DMS 273 (cell line): ENCODE results near the gene DPP6.
"Not testable (repeated sequence)": the region's sequence is repeated elsewhere in the genome, so short reads cannot be mapped to it uniquely, and the experiment has no call there.

Experiments used
- DNase-seq: peaks from one replicate; lab custom pipeline; 2025; ENCODE audit not compliant: unreplicated experiment; lab: John Stamatoyannopoulos, UW

DPP6 gene

DNA sequence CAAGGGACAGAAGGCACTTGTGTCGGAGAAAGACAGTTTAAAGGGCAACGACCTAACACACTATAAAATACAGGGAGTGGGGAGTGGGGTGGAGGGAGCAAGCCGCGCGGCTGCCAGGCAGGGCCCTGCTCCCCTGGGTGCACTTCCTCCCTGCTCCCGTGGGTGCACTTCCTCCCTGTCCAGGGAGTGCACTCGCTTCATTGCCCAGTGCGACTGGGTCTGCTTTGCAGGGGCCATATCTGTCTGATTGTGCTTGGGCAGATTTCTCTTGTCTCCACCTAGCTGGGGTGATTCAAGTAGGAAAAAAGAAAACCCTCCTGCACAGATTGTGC lies 94.5 kb downstream of the DPP6 start:
- DNase-seq = not testable (repeated sequence)

DNA sequence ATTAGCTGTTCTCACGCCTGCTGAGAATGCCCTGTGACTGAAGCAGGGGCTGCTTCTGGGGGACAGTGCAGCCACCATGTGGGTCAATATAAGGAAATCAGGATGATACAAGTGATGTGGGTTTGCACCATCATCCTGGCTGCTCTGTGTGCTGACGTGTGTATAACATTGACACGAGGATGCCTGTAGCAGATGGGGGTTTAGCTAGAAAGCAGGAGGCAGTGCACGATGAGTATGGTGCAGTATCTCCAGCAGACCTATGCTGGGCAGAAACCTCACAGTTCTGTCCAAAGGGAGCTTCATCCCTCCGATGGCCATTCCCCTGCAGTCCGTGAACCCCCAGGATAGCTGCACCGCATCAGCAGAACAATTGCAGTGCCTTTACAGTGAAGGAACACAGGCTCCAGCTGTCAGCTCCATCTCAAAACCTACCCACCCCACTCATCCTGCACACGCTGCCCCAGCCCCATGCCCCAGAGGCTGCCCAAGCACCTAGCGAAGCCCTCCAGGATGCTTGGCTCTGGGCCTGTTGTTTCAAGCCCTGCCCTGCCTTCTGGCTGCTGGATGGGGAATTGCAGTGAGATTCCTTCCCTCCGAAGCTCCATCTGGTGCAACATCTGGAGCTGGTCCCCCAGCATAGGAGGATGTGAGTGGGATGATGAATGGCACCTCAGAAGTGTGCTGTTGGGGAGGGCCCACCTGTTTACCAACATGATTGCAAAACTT lies 96.8 kb downstream of the DPP6 start:
- DNase-seq = not testable (repeated sequence)

DNA sequence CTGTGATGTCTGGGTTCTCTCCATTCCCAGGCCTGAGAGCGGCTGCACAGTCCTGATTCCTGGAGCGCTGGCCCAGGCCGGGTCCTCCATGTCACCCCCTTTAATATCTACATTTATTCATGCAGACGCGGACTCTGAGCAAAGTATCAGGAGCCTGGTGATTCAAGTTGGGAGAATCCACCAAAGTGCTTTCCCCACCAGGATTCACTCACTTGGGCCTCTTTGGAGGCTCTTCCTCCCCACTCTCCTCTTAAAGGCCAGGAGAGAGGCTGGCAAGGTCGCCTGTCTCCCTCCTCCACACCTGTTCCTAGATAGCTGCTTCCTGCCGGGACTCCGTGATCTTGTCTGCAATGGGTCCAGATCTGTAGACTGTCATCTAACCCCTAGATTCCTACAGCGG lies 98.5 kb downstream of the DPP6 start:
- DNase-seq = not testable (repeated sequence)

DNA sequence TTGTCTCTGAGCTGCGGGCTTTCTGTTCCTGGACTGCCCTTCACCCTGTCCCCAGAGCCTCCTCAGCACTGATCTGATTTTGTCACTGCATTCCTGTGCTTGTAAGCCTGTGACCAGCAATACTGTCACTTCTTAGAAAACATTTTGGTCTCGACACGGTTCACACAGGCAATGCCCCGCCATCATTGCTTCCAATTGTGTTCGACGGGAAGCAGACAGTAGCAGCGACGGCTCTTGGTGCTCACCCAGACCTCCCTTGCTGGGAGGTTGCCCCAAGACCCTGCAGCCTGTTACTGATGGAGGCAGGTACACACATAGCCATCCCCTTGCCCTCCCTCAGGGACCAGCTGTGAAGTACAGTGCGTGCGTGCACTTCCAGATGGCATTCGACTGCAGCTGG lies 99.1 kb downstream of the DPP6 start:
- DNase-seq = not testable (repeated sequence)

DNA sequence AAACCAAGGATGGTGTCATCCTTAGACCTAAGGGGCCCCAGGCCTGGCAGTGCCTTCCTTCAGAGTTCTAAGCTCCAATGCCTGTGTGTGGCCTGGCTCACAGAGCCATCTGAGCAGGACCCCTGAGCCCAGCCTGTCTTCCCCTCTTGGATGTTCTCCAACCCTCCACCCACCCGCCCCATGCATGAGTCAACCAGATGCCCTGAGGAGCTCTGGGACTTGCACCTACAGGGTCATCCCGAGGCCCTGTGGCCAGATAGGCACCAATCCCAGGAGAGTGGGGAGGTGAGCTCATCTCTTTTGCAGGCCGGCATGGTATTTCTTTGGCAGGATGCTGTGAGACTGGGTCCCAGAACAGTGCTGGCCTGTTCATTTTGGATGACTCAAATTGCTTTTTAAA lies 103.7 kb downstream of the DPP6 start:
- DNase-seq = not testable (repeated sequence)

DNA sequence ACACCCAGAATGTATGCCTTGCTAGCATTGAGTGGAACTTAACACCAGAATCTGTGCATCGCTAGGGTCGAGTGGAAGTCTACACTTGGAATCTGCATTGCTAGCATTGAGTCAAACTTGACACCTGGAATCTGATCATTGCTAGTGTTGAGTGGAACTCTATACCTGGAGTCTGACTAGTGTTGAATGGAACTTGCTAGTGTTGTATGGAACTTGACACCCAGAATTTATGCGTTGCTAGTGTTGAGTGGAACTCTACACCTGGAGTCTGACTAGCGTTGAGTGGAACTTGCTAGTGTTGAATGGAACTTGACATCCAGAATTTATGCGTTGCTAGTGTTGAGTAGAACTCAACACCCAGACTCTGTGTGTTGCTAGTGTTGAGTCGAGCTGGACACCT lies 110.7 kb downstream of the DPP6 start:
- DNase-seq = not testable (repeated sequence)

DNA sequence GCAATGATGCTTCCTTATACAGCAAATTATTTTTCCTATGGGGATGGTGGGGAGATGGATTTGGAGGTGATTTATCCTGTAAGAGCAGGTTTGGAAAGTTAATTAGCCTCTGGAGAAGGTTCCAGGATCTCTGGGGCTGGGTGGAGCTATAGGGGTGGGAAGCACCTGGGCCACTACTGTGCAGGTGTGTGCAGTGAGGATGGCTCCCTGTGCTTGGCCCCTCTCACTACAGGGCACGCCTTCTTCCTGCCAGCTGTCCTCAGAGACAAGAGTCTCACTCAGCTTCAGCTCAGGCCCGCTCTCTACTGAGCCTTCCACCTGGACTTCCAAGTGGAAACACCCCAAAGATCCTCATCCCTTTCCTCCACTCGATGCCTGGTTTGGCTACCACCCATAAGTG lies 111.4 kb downstream of the DPP6 start:
- not testable (repeated sequence) for DNase-seq

DNA sequence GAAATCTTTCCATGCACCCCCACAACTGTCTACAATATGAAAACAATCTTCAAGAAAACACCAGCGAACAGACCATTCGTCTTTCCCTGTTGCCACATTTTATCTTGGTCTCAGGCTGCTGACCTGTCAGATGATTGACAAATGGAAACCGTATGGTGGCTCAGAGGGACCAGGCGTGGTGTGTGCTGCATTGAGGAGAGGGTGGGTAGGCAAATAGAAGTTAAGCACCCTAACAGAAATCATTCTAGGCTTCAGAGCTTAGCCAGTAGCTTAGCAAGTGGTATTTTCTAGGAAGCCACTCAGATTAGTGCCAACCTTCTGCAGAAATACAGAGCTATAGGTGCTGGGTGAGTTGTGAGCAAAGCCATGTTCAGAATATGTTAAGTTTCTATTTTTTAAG lies 114.9 kb downstream of the DPP6 start:
- no peak for DNase-seq

DNA sequence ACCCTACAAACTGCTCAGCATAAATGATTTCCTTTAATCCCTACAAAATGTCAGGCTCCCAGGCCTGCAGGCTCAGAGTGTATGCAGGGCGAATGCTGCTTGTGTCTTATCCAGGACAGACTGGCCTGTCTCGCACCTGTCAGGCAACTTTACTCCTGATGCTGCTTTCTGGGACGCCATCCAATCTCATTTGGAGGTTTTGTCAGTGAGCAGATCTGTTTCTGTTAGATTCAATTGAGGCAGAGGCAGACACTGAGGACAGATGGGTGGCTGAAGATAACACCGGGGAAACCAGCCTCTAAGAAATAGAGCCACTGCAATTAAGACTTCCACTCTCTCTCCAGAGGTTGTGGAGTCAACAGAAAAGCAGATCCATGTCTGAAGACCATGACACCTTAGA lies 115.6 kb downstream of the DPP6 start:
- DNase-seq = no peak

DNA sequence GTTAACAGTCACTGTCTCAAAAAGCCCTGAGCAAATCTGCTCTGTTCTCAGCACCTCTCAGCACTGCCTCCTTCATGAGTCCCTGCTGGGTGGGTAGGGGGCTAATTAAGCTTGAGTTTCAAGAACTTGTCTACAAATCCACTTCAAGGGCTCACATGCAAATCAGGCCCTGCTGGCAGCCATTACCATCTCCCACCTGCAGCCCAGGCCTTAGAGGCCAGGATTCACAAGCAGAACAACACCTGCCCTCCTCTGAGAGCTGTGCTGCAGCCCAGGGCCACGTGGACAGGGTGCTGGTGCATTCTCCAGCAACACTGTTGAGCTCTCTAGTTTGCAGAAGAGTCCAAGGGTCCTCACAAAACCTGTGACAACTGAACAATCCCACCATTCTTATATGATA lies 119.2 kb downstream of the DPP6 start:
- DNase-seq = no peak

DNA sequence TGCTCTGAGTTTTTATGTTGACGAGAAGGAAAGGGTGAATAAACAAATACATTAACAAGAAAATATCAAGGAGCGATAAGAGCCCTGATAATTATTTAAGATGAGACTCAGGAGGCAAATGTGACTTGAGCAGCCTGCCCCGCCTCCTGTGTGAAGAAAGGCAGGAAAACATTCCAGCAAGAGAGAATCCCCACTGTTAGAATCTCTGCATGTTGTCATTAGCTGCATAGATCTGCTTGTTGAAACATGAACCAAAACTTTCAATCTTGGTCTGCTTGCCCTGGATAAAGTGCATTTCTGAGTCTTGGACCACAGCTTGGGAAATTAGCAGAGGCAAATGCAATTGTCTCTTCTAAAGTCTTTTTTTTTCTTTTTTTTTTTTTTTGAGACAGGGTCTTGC lies 120.0 kb downstream of the DPP6 start:
- DNase-seq = no peak

DNA sequence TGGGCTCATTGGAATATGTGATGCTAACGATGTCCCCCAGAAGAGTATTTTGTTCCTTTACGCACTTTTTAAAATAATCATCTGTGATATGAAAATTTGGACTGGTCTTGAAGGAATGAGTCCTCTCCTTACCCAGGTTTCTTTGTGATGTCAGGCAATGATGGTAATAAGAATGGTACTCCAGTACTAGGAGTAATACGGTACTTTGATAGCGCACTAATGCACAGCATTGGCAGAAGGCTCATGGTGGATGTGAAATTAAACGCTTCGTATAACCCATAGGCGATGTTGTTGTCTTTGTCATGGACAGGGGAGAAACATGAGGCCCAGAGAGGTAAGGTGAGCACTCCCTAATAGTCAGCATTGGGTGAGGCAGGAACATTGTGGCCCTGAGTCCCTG lies 125.4 kb downstream of the DPP6 start:
- DNase-seq = no peak

DNA sequence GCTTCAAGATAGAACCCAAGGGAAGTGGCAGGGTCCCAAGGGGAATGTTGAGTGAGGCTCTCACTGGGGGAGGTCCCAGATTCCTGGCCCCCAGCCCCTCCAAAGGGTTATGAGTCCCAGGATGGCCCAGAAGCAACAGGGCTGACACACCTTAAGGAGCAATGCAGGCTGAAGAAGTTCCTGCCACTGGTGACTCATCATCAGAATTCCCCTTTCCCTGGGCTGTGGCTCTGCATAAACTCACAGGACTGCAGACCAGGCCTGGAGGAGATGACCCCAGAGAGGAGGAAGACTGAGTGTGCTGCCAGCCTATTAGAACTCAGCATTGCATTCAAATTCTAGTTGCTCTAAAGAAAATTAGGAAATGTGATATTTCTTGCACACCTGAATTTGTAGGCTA lies 126.7 kb downstream of the DPP6 start:
- DNase-seq = no peak

DNA sequence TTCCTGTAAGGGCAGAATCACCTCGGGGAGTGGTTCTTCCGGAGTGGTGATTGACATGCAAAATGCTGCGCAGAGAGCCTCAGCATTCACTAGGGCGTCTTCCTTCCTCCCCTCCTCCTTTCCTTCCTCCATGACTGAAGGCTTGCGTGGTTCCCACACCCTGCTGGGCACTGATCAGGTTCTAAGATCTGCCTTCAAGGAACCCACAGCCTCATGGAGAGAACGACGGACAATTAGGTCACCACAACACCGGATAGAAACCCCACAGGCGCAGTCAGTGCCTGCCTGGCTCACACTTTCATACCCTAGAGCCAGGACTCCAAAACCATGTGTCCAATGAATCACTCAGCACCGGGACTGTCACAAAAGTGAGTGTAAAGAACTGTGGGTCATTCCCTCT lies 131.3 kb downstream of the DPP6 start:
- DNase-seq = no peak

DNA sequence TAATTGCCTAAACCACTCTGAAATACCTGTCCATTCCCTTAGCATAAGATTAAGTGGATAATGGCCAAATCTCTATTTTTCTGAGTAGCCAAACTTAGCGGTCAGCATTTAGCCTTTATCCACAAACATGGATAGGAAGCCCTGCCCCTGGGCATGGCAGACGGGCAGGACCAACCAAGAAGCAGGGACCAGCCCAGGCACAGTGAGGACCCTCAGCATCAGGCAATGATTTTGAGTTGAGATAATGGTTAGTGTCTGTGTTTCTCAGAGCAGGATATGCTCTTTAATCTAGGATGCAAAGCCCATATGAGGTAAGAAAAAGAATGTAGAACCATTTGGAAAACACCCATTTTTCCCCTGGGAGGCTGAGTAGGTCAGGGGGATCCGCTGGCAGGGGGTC lies 131.7 kb downstream of the DPP6 start:
- no peak for DNase-seq

DNA sequence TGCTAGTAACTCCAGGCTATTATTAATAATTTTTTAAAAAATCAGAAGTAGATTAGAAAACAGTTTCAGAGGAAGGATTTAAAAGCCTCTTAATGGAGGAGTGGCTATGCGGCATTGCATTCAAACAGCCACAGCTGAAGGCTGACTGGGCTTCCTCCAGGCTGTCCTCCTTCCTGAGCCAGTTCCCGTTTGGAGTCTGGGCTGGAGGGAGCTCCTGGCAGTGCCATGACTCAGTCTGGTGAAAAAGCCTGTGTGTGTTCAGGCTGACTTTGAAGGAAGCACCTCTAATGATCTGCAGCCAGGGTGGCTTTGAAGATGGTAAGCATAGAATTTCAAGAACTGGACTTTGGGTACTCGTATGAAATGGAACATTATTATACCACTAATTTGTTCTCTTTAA lies 134.6 kb downstream of the DPP6 start:
- DNase-seq = no peak

DNA sequence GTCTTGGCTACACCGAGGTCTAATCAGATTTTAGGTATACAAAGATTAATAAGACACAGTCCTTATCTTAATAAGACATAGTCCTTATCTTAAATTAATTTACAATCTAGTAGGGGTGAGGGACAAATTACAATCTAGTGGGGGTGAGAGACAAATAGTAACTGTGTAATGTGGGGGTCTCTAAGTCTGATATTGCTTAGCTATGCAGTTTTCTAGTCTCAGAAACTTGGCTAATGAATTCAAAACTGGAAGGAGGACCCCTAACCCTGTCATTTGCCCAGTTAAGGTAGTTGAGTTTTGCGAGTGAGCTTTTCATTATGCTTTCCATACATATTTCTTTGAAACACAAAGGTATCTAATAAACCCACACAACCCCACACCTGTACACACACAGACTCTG lies 136.1 kb downstream of the DPP6 start:
- no peak for DNase-seq

DNA sequence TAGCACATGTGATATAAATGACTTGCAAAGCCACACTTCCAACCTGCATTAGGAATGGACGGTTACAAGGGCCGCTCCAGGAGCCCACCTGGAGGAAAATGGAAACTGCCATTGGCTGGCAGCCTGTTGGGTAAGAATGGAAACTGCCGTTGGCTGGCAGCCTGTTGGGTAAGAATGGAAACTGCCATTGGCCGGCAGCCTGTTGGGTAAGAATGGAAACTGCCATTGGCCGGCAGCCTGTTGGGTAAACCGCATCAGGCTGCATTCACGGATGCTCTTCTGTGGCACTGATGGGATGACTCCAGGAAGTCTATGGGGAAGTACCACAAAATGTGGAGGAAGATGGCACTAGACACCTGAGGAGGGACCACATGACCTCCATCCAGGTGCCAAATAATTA lies 143.1 kb downstream of the DPP6 start:
- DNase-seq = no peak

DNA sequence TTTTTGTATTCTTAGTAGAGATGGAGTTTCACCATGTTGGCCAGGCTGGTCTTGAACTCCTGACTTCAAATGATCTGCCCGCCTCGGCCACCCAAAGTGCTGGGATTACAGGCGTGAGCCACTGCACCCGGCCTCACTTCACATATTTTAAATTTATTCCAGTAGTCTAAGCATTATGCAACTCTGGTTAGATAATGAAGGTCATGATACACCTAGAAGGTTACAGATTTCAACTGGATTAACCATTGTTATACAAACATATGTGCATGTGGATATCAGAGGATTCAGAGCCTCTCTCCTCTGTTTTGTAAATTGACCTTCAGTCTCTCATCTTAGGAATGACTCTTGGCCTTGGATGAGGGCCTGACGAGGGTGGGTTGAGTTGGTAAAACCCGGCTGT lies 146.3 kb downstream of the DPP6 start:
- no peak for DNase-seq

DNA sequence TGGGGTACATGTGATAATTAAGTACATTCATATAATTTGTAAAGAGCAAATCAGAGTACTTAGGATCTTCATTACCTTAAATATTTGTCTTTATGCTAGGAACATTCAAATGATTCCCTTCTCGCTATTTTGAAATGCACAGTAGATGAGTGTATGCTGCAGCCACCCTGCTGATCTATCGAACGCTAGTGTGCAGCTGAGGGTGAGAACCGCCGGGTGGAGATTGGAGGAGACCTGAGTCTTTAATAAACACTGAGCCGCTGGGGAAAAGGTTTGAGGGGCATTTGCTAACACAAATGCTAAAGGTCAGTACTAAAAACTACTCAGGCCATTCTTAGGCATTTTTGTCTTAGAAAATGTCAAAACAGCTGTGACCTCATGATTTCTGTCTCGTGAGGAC lies 148.0 kb downstream of the DPP6 start:
- DNase-seq = no peak

DNA sequence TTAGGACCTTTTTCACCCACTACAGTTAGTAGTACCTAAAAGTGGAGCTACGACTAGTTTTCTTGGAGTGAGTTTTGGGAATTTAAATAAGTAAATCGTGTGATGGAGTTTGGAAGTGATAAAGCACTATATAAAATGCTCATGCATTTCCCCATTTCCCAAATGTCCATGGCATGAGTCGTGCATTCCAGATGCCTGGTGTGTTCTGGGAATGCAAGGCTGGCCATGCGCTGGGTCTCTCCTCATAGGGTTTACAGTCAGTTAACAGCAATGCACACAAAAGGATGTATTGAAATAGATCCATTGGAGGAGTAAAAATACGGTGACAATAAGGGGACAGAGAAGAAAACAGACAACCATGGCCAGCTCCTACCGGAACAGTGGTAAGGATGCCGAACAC lies 149.8 kb downstream of the DPP6 start:
- no peak for DNase-seq

DNA sequence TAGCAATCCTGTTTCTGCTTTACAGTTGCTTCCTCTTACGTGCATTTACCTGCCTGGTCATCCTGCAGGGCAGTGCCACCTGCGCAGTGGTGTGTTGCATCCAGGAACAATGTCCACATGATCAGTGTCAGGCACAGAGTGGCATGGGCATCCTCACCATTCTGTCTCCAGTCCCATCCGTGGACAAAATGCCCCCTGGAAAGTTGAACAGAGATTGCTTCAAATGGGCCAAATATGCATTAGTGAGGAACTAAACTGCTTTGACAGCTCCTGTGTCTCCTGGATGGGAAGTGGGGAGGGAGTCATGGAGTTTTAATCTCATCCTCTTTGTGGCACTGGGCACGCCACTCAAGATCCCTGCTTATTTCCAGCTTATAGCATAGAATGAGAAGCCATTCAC lies 151.8 kb downstream of the DPP6 start:
- DNase-seq = no peak

DNA sequence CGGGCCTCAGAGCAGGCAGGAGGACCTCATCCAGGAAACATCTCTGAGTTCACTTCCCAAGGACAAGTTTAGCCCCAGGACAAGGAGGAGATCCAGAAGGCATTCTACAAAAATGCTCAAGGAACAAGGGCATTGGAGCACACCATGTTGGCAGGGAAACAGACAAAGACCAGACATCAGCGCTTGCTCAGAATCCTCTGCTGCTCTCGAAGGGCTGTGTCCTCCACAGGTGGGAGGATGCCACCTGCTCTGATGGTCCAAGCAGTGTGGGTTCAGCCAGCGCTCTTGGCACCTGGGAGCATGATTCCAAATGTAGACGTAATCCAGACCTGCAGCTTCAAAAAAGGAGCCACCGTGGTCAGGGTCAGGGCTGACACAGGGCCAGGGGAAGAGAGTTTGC lies 160.7 kb downstream of the DPP6 start:
- DNase-seq = no peak
